ENCODE measurements around the gene SYNE4. TPM values are rescaled to one million over a fixed set of nuclear protein-coding genes. Genes with fewer than 3 reads are reported as not detected.
"Not testable (repeated sequence)": the region's sequence is repeated elsewhere in the genome, so short reads cannot be mapped to it uniquely, and the experiment has no call there.

Gene SYNE4
- total and polyA plus RNA-seq, 2 donors (not counting 1 experiment from before 2014, with no cell fraction given) = 0.12 to 0.17 TPM

DNA sequence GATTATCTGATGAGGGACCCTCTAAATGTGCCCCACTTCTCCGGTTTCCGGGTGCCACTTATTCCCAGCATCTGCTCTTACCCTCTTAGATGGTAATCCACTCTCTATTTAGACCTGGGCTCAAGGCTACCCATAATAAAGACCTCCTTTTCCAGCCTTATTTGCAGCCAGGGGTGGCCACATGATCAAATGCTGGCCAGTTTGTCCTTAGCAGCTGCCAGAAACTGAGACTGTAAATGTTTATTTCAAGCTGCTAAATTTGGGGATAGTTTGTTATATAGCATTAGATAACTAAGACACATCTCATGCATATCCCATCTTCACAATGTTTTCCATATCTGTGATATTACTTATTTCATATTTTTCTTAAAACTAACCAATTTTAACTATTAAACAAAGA lies 35.3 kb upstream of the SYNE4 start:
- no peak overlapping the region for H2AFZ ChIP-seq (ENCODE audit: low read length)
- TF ChIP-seq, protein P1, sequence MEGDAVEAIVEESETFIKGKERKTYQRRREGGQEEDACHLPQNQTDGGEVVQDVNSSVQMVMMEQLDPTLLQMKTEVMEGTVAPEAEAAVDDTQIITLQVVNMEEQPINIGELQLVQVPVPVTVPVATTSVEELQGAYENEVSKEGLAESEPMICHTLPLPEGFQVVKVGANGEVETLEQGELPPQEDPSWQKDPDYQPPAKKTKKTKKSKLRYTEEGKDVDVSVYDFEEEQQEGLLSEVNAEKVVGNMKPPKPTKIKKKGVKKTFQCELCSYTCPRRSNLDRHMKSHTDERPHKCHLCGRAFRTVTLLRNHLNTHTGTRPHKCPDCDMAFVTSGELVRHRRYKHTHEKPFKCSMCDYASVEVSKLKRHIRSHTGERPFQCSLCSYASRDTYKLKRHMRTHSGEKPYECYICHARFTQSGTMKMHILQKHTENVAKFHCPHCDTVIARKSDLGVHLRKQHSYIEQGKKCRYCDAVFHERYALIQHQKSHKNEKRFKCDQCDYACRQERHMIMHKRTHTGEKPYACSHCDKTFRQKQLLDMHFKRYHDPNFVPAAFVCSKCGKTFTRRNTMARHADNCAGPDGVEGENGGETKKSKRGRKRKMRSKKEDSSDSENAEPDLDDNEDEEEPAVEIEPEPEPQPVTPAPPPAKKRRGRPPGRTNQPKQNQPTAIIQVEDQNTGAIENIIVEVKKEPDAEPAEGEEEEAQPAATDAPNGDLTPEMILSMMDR (conservative IDR thresholded peaks at IDR 0.05 in 1 of 2, IDR thresholded peaks at IDR 0.05 in 1 of 2; ENCODE audit: low read depth in 1 of 2, low read length in 2 of 2) = no peak
- no peak for TF ChIP-seq EZH2 (IDR thresholded peaks at IDR 0.05; ENCODE audit: low read length, missing control alignments)
- H3K9ac ChIP-seq (ENCODE audit: insufficient read depth, low read length) = no peak overlapping the region
- H4K20me1 ChIP-seq (ENCODE audit: control insufficient read depth, extremely low read depth, insufficient read depth, low read length) = no peaks in the 10 kb centered on the region
- no peak overlapping the region for H3K4me2 ChIP-seq (ENCODE audit: extremely low read depth, insufficient read depth, low read length)
- H3K4me3 ChIP-seq (replicated peaks in 1 of 4; ENCODE audit: control extremely low read depth in 1 of 4, insufficient read depth in 1 of 4, low read depth in 3 of 4, low read length in 4 of 4) = no peak overlapping the region
- H3K4me1 ChIP-seq (ENCODE audit: control insufficient read depth, extremely low read depth, insufficient read depth, low read length) = peaks cover 8% of the 10 kb centered on the region
- no peaks in the 10 kb centered on the region for H3K36me3 ChIP-seq (ENCODE audit: control insufficient read depth, insufficient read depth, low read length)
- H3K79me2 ChIP-seq (ENCODE audit: control insufficient read depth, insufficient read depth, low read length) = no peaks in the 10 kb centered on the region
- no peak for DNase-seq (ENCODE audit: low read depth in 2 of 2)
- H3K27me3 ChIP-seq (ENCODE audit: control insufficient read depth, insufficient read depth, low read length) = no peaks in the 10 kb centered on the region
- no peaks in the 10 kb centered on the region for H3K9me3 ChIP-seq (ENCODE audit: control insufficient read depth, insufficient read depth, low read depth, low read length)
- no peak overlapping the region for H3K27ac ChIP-seq (ENCODE audit: insufficient read depth, low read length)

DNA sequence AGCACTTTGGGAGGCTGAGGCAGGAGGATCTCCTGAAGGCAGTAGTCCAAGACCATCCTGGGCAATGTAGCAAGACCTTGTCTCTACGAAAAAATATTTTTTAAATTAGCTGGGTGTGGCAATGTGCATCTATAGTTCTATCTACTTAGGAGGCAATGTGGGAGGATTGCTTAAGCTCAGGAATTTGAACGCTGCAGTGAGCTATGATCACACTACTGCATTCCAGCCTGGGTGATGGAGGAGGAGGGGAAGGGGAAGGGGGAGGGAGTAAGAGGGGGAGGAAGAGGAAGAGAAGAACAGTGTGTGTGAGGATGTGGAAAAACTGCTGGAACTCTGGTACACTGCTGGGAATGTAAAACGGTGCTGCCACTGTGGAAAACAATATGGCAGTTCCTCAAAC lies 33.2 kb upstream of the SYNE4 start:
- peak overlapping the region; percentile 31 for H2AFZ ChIP-seq (ENCODE audit: low read length)
- H4K20me1 ChIP-seq (ENCODE audit: control insufficient read depth, extremely low read depth, insufficient read depth, low read length) = no peaks in the 10 kb centered on the region
- peak; percentile 79 to 83 for DNase-seq (ENCODE audit: low read depth in 2 of 2)
- H3K27me3 ChIP-seq (ENCODE audit: control insufficient read depth, insufficient read depth, low read length) = no peaks in the 10 kb centered on the region
- H3K36me3 ChIP-seq (ENCODE audit: control insufficient read depth, insufficient read depth, low read length) = no peaks in the 10 kb centered on the region
- H3K4me2 ChIP-seq (ENCODE audit: extremely low read depth, insufficient read depth, low read length) = no peak overlapping the region
- H3K79me2 ChIP-seq (ENCODE audit: control insufficient read depth, insufficient read depth, low read length) = no peaks in the 10 kb centered on the region
- TF ChIP-seq EZH2 (IDR thresholded peaks at IDR 0.05; ENCODE audit: low read length, missing control alignments) = no peak
- TF ChIP-seq, protein P1 (conservative IDR thresholded peaks at IDR 0.05 in 1 of 2, IDR thresholded peaks at IDR 0.05 in 1 of 2; ENCODE audit: low read depth in 1 of 2, low read length in 2 of 2) = no peak
- no peak overlapping the region for H3K9ac ChIP-seq (ENCODE audit: insufficient read depth, low read length)
- peak overlapping the region; percentile 56 for H3K27ac ChIP-seq (ENCODE audit: insufficient read depth, low read length)
- no peaks in the 10 kb centered on the region for H3K9me3 ChIP-seq (ENCODE audit: control insufficient read depth, insufficient read depth, low read depth, low read length)
- peaks cover 8% of the 10 kb centered on the region for H3K4me1 ChIP-seq (ENCODE audit: control insufficient read depth, extremely low read depth, insufficient read depth, low read length)
- no peak overlapping the region for H3K4me3 ChIP-seq (replicated peaks in 1 of 4; ENCODE audit: control extremely low read depth in 1 of 4, insufficient read depth in 1 of 4, low read depth in 3 of 4, low read length in 4 of 4)

DNA sequence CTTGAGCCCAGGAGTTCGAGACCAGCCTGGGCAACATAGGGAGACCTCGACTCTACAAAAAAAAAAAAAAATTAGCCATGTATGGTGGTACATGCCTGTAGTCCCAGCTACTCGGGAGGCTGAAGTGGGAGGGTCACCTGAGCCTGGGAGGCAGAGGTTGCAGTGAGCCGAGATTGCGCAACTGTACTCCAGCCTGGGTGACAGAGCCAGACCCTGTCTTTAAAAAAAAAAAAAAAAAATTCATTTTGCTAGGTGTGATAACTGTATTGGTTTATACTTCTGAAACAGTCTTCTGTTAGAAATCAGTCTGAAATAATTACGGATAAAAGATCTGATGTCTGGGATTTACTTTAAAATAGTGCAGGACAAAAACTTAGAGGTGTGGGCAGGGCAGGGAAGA lies 32.5 kb upstream of the SYNE4 start:
- not testable (repeated sequence) for H3K27me3 ChIP-seq (ENCODE audit: control insufficient read depth, insufficient read depth, low read length); H2AFZ ChIP-seq (ENCODE audit: low read length); H3K4me3 ChIP-seq (replicated peaks in 1 of 4; ENCODE audit: control extremely low read depth in 1 of 4, insufficient read depth in 1 of 4, low read depth in 3 of 4, low read length in 4 of 4); H3K4me2 ChIP-seq (ENCODE audit: extremely low read depth, insufficient read depth, low read length); H3K9ac ChIP-seq (ENCODE audit: insufficient read depth, low read length); H3K9me3 ChIP-seq (ENCODE audit: control insufficient read depth, insufficient read depth, low read depth, low read length); H3K79me2 ChIP-seq (ENCODE audit: control insufficient read depth, insufficient read depth, low read length); H4K20me1 ChIP-seq (ENCODE audit: control insufficient read depth, extremely low read depth, insufficient read depth, low read length); H3K36me3 ChIP-seq (ENCODE audit: control insufficient read depth, insufficient read depth, low read length); DNase-seq (ENCODE audit: low read depth in 2 of 2); H3K4me1 ChIP-seq (ENCODE audit: control insufficient read depth, extremely low read depth, insufficient read depth, low read length)
- peak overlapping the region; percentile 56 for H3K27ac ChIP-seq (ENCODE audit: insufficient read depth, low read length)

Measured in fibroblast of lung (primary cell).